DND-41 (cell line): ENCODE measurements around the gene TTC38.
A peak's percentile ranks its signal among the peaks of the same experiment; 100 is the strongest.

Experiments
- ATAC-seq: fragments of 200-7000 bp; cut with Tn5 transposase; 3 replicates; pipeline ENCODE4 v1.9.1; 2021; ENCODE audit warnings: low read depth; ENCODE audit not compliant: insufficient read depth
- DNase-seq: peaks from one replicate; pipeline ENCODE4 v3.0.0-alpha.2; 2020
- H2AFZ ChIP-seq: 2 replicates; pipeline ENCODE4 v1.6.0; 2012; ENCODE audit warnings: low read depth, low read length
- H3K27ac ChIP-seq: 2 replicates; pipeline ENCODE4 v1.5.1; 2012; ENCODE audit warnings: low read length, inconsistent platforms
- H3K27me3 ChIP-seq: fragments of 200-600 bp; sonication (generic); 2 replicates; pipeline ENCODE4 v1.6.0; 2012; ENCODE audit warnings: low read length, mild to moderate bottlenecking, inconsistent platforms; ENCODE audit not compliant: insufficient read depth, poor library complexity
- H3K36me3 ChIP-seq: 2 replicates; pipeline ENCODE4 v1.5.1; 2012; ENCODE audit warnings: low read length, inconsistent platforms; ENCODE audit not compliant: insufficient read depth
- H3K4me1 ChIP-seq: 2 replicates; pipeline ENCODE4 v1.5.1; 2012; ENCODE audit warnings: mild to moderate bottlenecking, low read length; ENCODE audit not compliant: insufficient read depth
- H3K4me2 ChIP-seq: 2 replicates; pipeline ENCODE4 v1.6.0; 2012; ENCODE audit warnings: mild to moderate bottlenecking, moderate library complexity, low read length, inconsistent platforms; ENCODE audit not compliant: insufficient read depth
- H3K4me3 ChIP-seq, 2 experiments: fragments of 200-600 bp in 1 of 2; shearing (Covaris generic) in 1 of 2; 2 replicates each; pipeline ENCODE4 v1.5.1; 2012 to 2016; ENCODE audit warnings: inconsistent platforms in 2 of 2, low read length in 2 of 2, mild to moderate bottlenecking in 2 of 2, low read depth in 1 of 2, moderate library complexity in 1 of 2
- H3K79me2 ChIP-seq: 2 replicates; pipeline ENCODE4 v1.6.0; 2012; ENCODE audit warnings: low read length, inconsistent platforms; ENCODE audit not compliant: insufficient read depth
- H3K9ac ChIP-seq: 2 replicates; pipeline ENCODE4 v1.6.0; 2012; ENCODE audit warnings: low read depth, mild to moderate bottlenecking, inconsistent platforms, low read length, moderate library complexity
- H3K9me3 ChIP-seq: 2 replicates; pipeline ENCODE4 v1.5.1; 2012; ENCODE audit warnings: low read length, moderate library complexity, mild to moderate bottlenecking, inconsistent platforms; ENCODE audit not compliant: insufficient read depth, severe bottlenecking
- H4K20me1 ChIP-seq: 2 replicates; pipeline ENCODE4 v1.6.0; 2012; ENCODE audit warnings: low read length; ENCODE audit not compliant: insufficient read depth
- CTCF ChIP-seq: IDR thresholded peaks from 2 replicates; pipeline ENCODE4 v1.5.1; 2012; ENCODE audit warnings: borderline replicate concordance, low read length, moderate library complexity, mild to moderate bottlenecking; ENCODE audit not compliant: poor library complexity, severe bottlenecking; ENCODE audit errors: extremely low read depth
- EZH2 ChIP-seq: IDR thresholded peaks from 3 replicates; pipeline ENCODE4 v1.6.1; 2012; ENCODE audit warnings: borderline replicate concordance, low read depth, mild to moderate bottlenecking, moderate library complexity, low read length, inconsistent platforms; ENCODE audit not compliant: severe bottlenecking

TTC38 gene

GRCh38 chr22:46276563-46276962, 8.8 kb downstream of the TTC38 start:
- H3K27ac ChIP-seq, result no peak overlapping the region
- TF ChIP-seq CTCF, result no peak
- no peak for TF ChIP-seq EZH2
- no peak overlapping the region for H3K4me3 ChIP-seq
- no peak overlapping the region for H2AFZ ChIP-seq
- ATAC-seq (no peak), DNase-seq (no peak)
- no peaks in the 10 kb centered on the region for H3K9me3 ChIP-seq
- no peaks in the 10 kb centered on the region for H3K79me2 ChIP-seq
- no peaks in the 10 kb centered on the region for H3K4me1 ChIP-seq
- peaks cover 83% of the 10 kb centered on the region for H3K36me3 ChIP-seq
- H3K9ac ChIP-seq, result no peak overlapping the region
- H4K20me1 ChIP-seq, result no peaks in the 10 kb centered on the region; the same call in 1 of the 2 replicates
- no peaks in the 10 kb centered on the region for H3K27me3 ChIP-seq
- no peak overlapping the region for H3K4me2 ChIP-seq

GRCh38 chr22:46278656-46279645, 11.1 kb downstream of the TTC38 start:
- no peak for ATAC-seq
- Histone ChIP-seq H2AFZ (no peak overlapping the region), H3K4me2 (no peak overlapping the region), H3K4me1 (no peaks in the 10 kb centered on the region), H3K4me3 (no peak overlapping the region), H3K27me3 (no peaks in the 10 kb centered on the region), H3K36me3 (peaks cover 80% of the 10 kb centered on the region), H4K20me1 (no peaks in the 10 kb centered on the region; the same call in 1 of the 2 replicates), H3K9me3 (no peaks in the 10 kb centered on the region), H3K27ac (no peak overlapping the region), H3K79me2 (no peaks in the 10 kb centered on the region), H3K9ac (no peak overlapping the region)
- no peak for DNase-seq
- TF ChIP-seq EZH2 (no peak), CTCF (no peak)

GRCh38 chr22:46280063-46280817, 12.4 kb downstream of the TTC38 start:
- Histone ChIP-seq H2AFZ (no peak overlapping the region), H3K4me2 (no peak overlapping the region), H3K4me3 (no peak overlapping the region), H3K9me3 (no peaks in the 10 kb centered on the region), H3K4me1 (no peaks in the 10 kb centered on the region), H3K27me3 (no peaks in the 10 kb centered on the region), H3K79me2 (no peaks in the 10 kb centered on the region), H3K36me3 (peaks cover 82% of the 10 kb centered on the region), H3K27ac (peak overlapping the region; percentile 33; the same call in 1 of the 2 replicates), H4K20me1 (no peaks in the 10 kb centered on the region; the same call in 1 of the 2 replicates), H3K9ac (no peak overlapping the region)
- TF ChIP-seq CTCF (no peak), EZH2 (no peak)
- ATAC-seq (no peak), DNase-seq (no peak)
